Neural progenitor cell (in vitro differentiated cells): ENCODE data around the gene LRRC49.

ENCODE experiments used
- CTCF ChIP-seq: fragments of 200-600 bp; sonication (generic); IDR thresholded peaks from 2 replicates; pipeline ENCODE4 v1.5.1; 2017; ENCODE audit warnings: antibody characterized with exemption, mild to moderate bottlenecking
- EZH2phosphoT487 ChIP-seq: fragments of 200-600 bp; sonication (generic); IDR thresholded peaks from 2 replicates; pipeline ENCODE4 v1.6.1; 2017; ENCODE audit warnings: antibody characterized with exemption

GRCh38 chr15:70859998-70860397, 32.6 kb upstream of the LRRC49 start:
- TF ChIP-seq CTCF (no peak), EZH2phosphoT487 (no peak)
